H1 (cell line): Measurements from ENCODE around the gene SSX2IP.

ENCODE experiments used
- HDAC6 ChIP-seq: IDR thresholded peaks from one replicate; pipeline ENCODE4 v1.7.1; 2012; ENCODE audit warnings: low read depth, mild to moderate bottlenecking, inconsistent platforms, low read length, moderate library complexity
- POLR2A ChIP-seq, 2 experiments: IDR thresholded peaks; 1 replicate in 1 of 2; 2 replicates in 1 of 2; pipeline ENCODE4 v1.6.1; 2011; ENCODE audit warnings: low read depth in 2 of 2, low read length in 2 of 2, mild to moderate bottlenecking in 2 of 2; ENCODE audit errors: control extremely low read depth in 1 of 2
- POLR2AphosphoS5 ChIP-seq: IDR thresholded peaks from 2 replicates; pipeline ENCODE4 v1.6.1; 2011; ENCODE audit warnings: low read depth, low read length
- TCF12 ChIP-seq: IDR thresholded peaks from 2 replicates; pipeline ENCODE4 v1.6.1; 2011; ENCODE audit warnings: low read depth, mild to moderate bottlenecking, low read length

- TF ChIP-seq POLR2AphosphoS5 (no peak), TCF12 (no peak), HDAC6 (no peak), POLR2A (IDR thresholded peaks at IDR 0.05; ENCODE audit: control extremely low read depth in 1 of 2, low read depth in 2 of 2, low read length in 2 of 2) (no peak)
Observed at GRCh38 chr1:84702143-84702542, 11.9 kb upstream of the SSX2IP start.
